Astrocyte of the cerebellum (primary cell): ENCODE data around the gene GABARAP.

Source experiments
- DNase-seq: peaks from one replicate; pipeline ENCODE4 v3.0.0-alpha.2; 2011; ENCODE audit warnings: low read depth
- H3K4me3 ChIP-seq: 2 replicates; pipeline ENCODE4 v1.5.1; 2011; ENCODE audit warnings: mild to moderate bottlenecking, low read depth, low read length, moderate library complexity
- CTCF ChIP-seq: IDR thresholded peaks from 2 replicates; pipeline ENCODE4 v1.5.1; 2012; ENCODE audit warnings: low read length, low read depth, moderate library complexity, mild to moderate bottlenecking; ENCODE audit errors: missing control alignments
- in situ Hi-C: cut with HindIII; loops from 2 replicates; pipeline ENCODE4 v1.10.0; 2017; ENCODE audit warnings: low sequenced_read_pairs

Gene GABARAP

GRCh38 chr17:7195971-7196370 lies 46.3 kb downstream of the GABARAP start:
- H3K4me3 ChIP-seq = no peak overlapping the region
- TF ChIP-seq CTCF = no peak
- DNase-seq = no peak
- in situ Hi-C loops = no loop called here

GRCh38 chr17:7192271-7192937 lies 49.8 kb downstream of the GABARAP start:
- no peak overlapping the region for H3K4me3 ChIP-seq

GRCh38 chr17:7191571-7192270 lies 50.5 kb downstream of the GABARAP start:
- in situ Hi-C loops = no loop called here
- DNase-seq = no peak
- TF ChIP-seq CTCF = no peak
- no peak overlapping the region for H3K4me3 ChIP-seq

More at GRCh38 chr17:7192271-7192937, 49.8 kb downstream of the GABARAP start:
- DNase-seq = no peak
- TF ChIP-seq CTCF = no peak
- in situ Hi-C loops = no loop called here

GRCh38 chr17:7191069-7191468 lies 51.2 kb downstream of the GABARAP start:
- DNase-seq = no peak
- TF ChIP-seq CTCF = no peak
- no peak overlapping the region for H3K4me3 ChIP-seq
- in situ Hi-C loops = no loop called here

- DNase-seq = no peak
- H3K4me3 ChIP-seq = no peak overlapping the region
- TF ChIP-seq CTCF = no peak
- in situ Hi-C loops = no loop called here
Measured at GRCh38 chr17:7190276-7190917, 51.9 kb downstream of the GABARAP start.
